ENCODE data around the gene LIM2. TPM values are rescaled to one million over a fixed set of nuclear protein-coding genes. Genes with fewer than 3 reads are reported as not detected.

The LIM2 gene
- total RNA-seq, 2 experiments from 2014 or later: not detected

DNA sequence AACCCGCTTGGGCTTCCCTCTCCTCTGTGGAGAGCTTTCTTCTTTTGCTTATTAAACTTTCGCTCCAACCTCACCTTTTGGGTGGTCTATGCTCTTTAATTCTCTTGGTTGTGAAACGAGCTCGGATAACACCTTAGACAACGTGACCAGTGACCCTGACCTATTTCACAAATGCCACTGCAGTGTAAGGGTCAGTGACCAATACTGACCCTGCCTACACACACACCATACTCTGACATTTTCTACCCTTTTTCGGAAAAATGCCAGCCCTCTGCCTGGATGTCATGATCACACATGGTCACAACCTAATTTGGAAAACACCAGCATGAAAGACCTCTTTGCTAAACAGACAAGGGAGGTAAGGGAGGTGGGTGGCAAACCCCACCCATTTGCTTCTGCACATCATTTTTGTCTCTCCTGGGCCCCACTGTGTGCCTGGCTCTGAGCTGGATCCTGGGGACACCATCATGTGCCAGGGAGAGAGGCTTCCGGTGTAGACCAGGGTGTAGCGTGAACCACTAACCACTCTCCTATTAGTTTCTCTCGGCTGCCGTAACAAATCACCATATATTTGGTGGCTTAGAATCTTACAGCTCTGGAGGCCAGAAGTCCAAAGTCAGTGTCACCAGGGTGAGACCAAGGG lies 31.5 kb downstream of the LIM2 start:
- CTCF ChIA-PET (ENCODE audit: unreplicated experiment): no interaction called here
- intact Hi-C loops (cut with micrococcal nuclease; ENCODE audit: unreplicated experiment): no loop called here

DNA sequence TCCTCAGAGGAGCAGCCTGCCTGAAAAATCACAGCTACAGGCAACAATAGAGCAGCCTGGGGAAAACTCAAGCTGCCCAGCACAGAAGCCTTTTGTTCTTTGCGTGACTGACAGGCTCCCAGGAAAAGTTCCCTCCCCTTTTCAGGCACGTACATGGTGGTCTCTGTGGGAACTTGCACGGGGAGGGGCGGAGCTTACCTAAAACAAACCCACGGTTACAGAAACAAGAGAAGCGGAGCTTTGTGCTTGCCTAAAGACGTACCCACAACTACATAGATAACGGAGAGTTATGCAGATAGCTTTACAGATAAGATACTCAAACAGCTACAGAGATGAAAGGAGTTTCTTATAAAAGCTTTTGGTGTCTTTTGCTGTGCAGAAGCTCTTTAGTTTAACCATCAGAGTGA lies 33.0 kb downstream of the LIM2 start:
- intact Hi-C loops (cut with micrococcal nuclease; ENCODE audit: unreplicated experiment): no loop called here
- H3K27ac ChIP-seq (ENCODE audit: low read depth, low read length, poor library complexity, severe bottlenecking): no peak overlapping the region
- POLR2A ChIA-PET: interaction anchor here (0.8 kb wide), 1 partner anchor 12 kb away, joined by 3 read pairs; no protein-coding TSS in a partner anchor
- H3K36me3 ChIP-seq (ENCODE audit: insufficient read depth, low read length): no peaks in the 10 kb centered on the region
- TF ChIP-seq, protein P1, sequence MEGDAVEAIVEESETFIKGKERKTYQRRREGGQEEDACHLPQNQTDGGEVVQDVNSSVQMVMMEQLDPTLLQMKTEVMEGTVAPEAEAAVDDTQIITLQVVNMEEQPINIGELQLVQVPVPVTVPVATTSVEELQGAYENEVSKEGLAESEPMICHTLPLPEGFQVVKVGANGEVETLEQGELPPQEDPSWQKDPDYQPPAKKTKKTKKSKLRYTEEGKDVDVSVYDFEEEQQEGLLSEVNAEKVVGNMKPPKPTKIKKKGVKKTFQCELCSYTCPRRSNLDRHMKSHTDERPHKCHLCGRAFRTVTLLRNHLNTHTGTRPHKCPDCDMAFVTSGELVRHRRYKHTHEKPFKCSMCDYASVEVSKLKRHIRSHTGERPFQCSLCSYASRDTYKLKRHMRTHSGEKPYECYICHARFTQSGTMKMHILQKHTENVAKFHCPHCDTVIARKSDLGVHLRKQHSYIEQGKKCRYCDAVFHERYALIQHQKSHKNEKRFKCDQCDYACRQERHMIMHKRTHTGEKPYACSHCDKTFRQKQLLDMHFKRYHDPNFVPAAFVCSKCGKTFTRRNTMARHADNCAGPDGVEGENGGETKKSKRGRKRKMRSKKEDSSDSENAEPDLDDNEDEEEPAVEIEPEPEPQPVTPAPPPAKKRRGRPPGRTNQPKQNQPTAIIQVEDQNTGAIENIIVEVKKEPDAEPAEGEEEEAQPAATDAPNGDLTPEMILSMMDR (conservative IDR thresholded peaks at IDR 0.05; ENCODE audit: low read length): no peak
- no peak for TF ChIP-seq EZH2phosphoT487 (IDR thresholded peaks at IDR 0.05; ENCODE audit: borderline replicate concordance, low read depth, low read length)
- H3K9me3 ChIP-seq (ENCODE audit: low read length): no peaks in the 10 kb centered on the region
- H3K4me3 ChIP-seq (ENCODE audit: low read depth, low read length, poor library complexity, severe bottlenecking): no peak overlapping the region
- H3K4me2 ChIP-seq (ENCODE audit: low read length): no peak overlapping the region
- no peaks in the 10 kb centered on the region for H3K4me1 ChIP-seq (ENCODE audit: insufficient read depth, low read length, poor library complexity, severe bottlenecking)
- no peaks in the 10 kb centered on the region for H3K9me2 ChIP-seq (ENCODE audit: insufficient read depth, low read length)
- no peak for DNase-seq (ENCODE audit: low spot score)
- no peaks in the 10 kb centered on the region for H4K20me1 ChIP-seq (ENCODE audit: insufficient read depth, low read length)
- H2AFZ ChIP-seq (ENCODE audit: low read length): no peak overlapping the region
- BruUV-seq (replicated peaks): no TSS peak
- CTCF ChIA-PET (ENCODE audit: unreplicated experiment): no interaction called here
- H3K79me2 ChIP-seq (ENCODE audit: insufficient read depth, low read depth, low read length): no peaks in the 10 kb centered on the region

More for the DNA sequence above, 31.5 kb downstream of the LIM2 start:
- DNase-seq (ENCODE audit: low spot score): no peak
- Histone ChIP-seq H3K79me2 (ENCODE audit: insufficient read depth, low read depth, low read length) (no peaks in the 10 kb centered on the region), H3K4me2 (ENCODE audit: low read length) (no peak overlapping the region), H3K9me3 (ENCODE audit: low read length) (no peaks in the 10 kb centered on the region), H2AFZ (ENCODE audit: low read length) (no peak overlapping the region), H3K9me2 (ENCODE audit: insufficient read depth, low read length) (no peaks in the 10 kb centered on the region), H3K27ac (ENCODE audit: low read depth, low read length, poor library complexity, severe bottlenecking) (no peak overlapping the region), H3K4me3 (ENCODE audit: low read depth, low read length, poor library complexity, severe bottlenecking) (no peak overlapping the region), H3K36me3 (ENCODE audit: insufficient read depth, low read length) (no peaks in the 10 kb centered on the region), H4K20me1 (ENCODE audit: insufficient read depth, low read length) (no peaks in the 10 kb centered on the region), H3K4me1 (ENCODE audit: insufficient read depth, low read length, poor library complexity, severe bottlenecking) (no peaks in the 10 kb centered on the region)
- POLR2A ChIA-PET: no interaction called here
- TF ChIP-seq EZH2phosphoT487 (IDR thresholded peaks at IDR 0.05; ENCODE audit: borderline replicate concordance, low read depth, low read length): no peak
- TF ChIP-seq, protein P1 (conservative IDR thresholded peaks at IDR 0.05; ENCODE audit: low read length): no peak
- no TSS peak for BruUV-seq (replicated peaks)

DNA sequence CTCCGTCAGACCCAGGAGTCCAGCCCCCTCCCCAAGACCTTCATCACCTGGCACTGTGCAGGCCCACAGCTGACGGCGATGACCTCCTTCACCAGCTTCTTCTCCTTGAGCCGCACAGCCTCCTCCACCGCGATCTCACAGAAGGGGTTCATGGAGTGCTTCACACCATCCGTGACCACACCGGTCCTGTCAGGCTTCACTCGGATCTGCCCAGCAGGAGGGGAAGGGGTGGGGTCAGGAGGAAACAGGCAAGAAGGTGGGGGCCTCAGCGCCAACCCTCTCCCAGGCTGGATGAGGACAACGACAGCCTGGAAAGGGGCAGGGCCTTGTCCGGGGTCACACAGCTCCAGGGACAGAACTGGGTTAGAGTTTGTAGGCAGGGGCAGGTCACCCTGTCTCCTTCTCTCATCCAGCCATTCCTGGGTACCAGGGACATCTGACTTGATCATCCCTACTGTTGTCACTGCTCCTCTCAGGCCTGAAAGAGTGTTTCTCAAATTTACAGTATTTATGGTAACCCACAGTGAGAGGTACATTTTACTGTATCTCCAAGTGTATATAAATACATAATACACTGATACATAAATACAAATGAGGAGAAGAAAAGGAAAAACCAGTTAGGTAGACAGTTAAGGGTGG lies 33.6 kb downstream of the LIM2 start:
- no peaks in the 10 kb centered on the region for H3K79me2 ChIP-seq (ENCODE audit: insufficient read depth, low read depth, low read length)
- H3K9me2 ChIP-seq (ENCODE audit: insufficient read depth, low read length): no peaks in the 10 kb centered on the region
- H3K4me2 ChIP-seq (ENCODE audit: low read length): no peak overlapping the region
- TF ChIP-seq EZH2phosphoT487 (IDR thresholded peaks at IDR 0.05; ENCODE audit: borderline replicate concordance, low read depth, low read length): no peak
- TF ChIP-seq, protein P1 (conservative IDR thresholded peaks at IDR 0.05; ENCODE audit: low read length): no peak
- H3K9me3 ChIP-seq (ENCODE audit: low read length): no peaks in the 10 kb centered on the region
- H2AFZ ChIP-seq (ENCODE audit: low read length): no peak overlapping the region
- H3K4me1 ChIP-seq (ENCODE audit: insufficient read depth, low read length, poor library complexity, severe bottlenecking): no peaks in the 10 kb centered on the region
- no peaks in the 10 kb centered on the region for H4K20me1 ChIP-seq (ENCODE audit: insufficient read depth, low read length)
- H3K36me3 ChIP-seq (ENCODE audit: insufficient read depth, low read length): no peaks in the 10 kb centered on the region
- H3K4me3 ChIP-seq (ENCODE audit: low read depth, low read length, poor library complexity, severe bottlenecking): no peak overlapping the region
- no TSS peak for BruUV-seq (replicated peaks)
- intact Hi-C loops (cut with micrococcal nuclease; ENCODE audit: unreplicated experiment): no loop called here
- POLR2A ChIA-PET: interaction anchor here (0.8 kb wide), 1 partner anchor 11 kb away, joined by 3 read pairs; no protein-coding TSS in a partner anchor
- no peak for DNase-seq (ENCODE audit: low spot score)
- CTCF ChIA-PET (ENCODE audit: unreplicated experiment): no interaction called here
- H3K27ac ChIP-seq (ENCODE audit: low read depth, low read length, poor library complexity, severe bottlenecking): no peak overlapping the region
